Fibroblast of the aortic adventitia (primary cell): ENCODE results near the gene PRKCD. TPM values are rescaled to one million over a fixed set of nuclear protein-coding genes. Genes with fewer than 3 reads are reported as not detected.

ENCODE experiments used
- DNase-seq: peaks from one replicate; pipeline ENCODE4 v3.0.0-alpha.2; 2010; ENCODE audit warnings: low read depth
- H3K4me3 ChIP-seq: 2 replicates; pipeline ENCODE4 v1.5.1; 2011; ENCODE audit warnings: low read depth, mild to moderate bottlenecking, control low read depth, low read length, moderate library complexity
- total RNA-seq: library from RNA; depleted of rRNA; stranded (reverse); fragments of >200 nt; gene quantifications from 2 replicates; pipeline ENCODE4 v1.2.3, GENCODE V29; 2012; ENCODE audit warnings: low replicate concordance
- TF ChIP-seq, protein P1 (sequence below): IDR thresholded peaks from 2 replicates; pipeline ENCODE4 v1.5.1; 2011; ENCODE audit warnings: mild to moderate bottlenecking, low read length, control low read depth, inconsistent platforms; ENCODE audit not compliant: insufficient read depth

PRKCD gene
- total RNA-seq, 1 donor = 2.9 TPM

DNA sequence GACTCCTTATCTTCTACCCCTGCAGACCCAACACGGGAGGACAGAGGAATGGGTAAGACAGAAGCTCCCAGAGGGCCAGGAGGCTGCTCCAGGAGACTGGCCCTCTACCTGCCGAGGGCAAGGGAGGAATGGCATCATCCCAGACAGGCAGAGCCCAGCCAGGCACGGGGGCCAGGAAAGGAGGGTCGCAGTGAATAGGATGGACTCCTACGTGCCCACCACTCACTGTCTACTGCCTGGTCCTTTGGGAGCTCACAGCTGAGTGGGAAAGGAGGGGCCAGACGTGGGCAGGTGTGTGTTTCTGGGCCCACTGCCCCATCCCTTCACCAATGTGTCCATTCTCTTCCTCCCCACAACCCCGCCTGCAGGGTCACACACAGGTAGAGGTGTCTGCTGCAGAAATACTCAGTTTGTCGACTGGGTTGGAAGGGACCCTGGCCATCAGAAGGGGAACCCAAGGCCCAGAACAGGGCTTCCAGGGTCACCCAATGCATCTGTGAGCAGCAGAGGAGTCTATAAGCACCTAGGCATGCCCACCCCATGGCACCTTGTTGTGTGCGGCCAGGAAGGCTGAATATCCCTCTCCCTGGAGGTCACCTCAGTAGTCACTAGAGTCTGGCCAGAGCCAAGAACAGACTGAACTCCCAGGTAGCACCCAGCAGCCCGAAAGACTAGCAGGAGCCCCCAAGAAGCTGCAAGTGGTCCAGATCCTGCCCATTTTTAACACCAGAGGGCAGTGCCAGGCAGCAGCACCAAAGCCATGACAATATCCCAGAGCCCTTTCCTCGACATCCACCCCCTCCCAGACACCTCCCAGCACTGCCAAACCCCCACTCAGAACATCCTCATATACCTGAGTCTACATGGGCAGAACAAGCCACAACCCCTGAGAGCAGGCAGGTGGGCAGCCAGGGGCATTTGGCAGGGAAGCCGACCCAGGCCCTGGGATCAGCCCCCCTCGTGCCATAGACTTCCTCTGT, 70.8 kb downstream of the PRKCD start:
- no peak overlapping the region for H3K4me3 ChIP-seq
- no peak for DNase-seq
- TF ChIP-seq, protein P1, sequence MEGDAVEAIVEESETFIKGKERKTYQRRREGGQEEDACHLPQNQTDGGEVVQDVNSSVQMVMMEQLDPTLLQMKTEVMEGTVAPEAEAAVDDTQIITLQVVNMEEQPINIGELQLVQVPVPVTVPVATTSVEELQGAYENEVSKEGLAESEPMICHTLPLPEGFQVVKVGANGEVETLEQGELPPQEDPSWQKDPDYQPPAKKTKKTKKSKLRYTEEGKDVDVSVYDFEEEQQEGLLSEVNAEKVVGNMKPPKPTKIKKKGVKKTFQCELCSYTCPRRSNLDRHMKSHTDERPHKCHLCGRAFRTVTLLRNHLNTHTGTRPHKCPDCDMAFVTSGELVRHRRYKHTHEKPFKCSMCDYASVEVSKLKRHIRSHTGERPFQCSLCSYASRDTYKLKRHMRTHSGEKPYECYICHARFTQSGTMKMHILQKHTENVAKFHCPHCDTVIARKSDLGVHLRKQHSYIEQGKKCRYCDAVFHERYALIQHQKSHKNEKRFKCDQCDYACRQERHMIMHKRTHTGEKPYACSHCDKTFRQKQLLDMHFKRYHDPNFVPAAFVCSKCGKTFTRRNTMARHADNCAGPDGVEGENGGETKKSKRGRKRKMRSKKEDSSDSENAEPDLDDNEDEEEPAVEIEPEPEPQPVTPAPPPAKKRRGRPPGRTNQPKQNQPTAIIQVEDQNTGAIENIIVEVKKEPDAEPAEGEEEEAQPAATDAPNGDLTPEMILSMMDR = peak; percentile 5

DNA sequence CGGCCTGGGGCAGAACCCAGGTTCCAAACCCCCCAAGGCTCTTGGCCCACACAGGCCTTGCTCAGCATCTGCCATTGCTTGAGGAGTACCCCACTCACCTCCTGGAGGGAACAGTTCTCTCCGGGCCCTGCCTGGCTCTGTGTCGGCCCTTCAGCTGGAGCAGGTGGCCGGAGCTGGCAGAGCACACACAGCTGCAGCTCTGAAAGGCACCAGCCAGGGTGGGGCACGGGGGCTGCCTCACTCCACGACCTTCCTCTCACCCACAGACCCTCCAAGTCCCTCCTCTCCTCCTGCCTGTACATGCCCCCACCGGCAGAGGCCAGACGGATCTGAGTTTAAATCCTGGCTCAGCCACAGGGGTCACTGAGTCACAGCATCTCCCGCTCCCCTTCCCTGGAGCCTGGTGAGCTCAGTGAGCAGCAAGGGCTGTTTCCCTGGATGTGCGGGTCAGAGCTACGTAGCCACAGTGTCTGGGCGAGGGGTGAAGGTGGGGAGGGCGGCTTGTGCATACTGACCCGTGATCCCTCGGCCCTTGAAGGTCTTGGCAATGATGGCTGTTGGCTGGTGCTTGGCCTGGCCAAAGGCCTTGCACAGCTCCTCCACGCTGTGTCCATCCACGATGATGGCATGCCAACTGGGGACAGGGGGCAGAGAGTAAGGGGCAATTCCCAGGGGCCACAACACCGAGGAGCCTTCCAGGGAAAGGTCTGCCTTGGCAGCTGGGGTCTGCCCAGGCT, 71.8 kb downstream of the PRKCD start:
- no peak overlapping the region for H3K4me3 ChIP-seq
- DNase-seq = no peak
- TF ChIP-seq, protein P1 = no peak

DNA sequence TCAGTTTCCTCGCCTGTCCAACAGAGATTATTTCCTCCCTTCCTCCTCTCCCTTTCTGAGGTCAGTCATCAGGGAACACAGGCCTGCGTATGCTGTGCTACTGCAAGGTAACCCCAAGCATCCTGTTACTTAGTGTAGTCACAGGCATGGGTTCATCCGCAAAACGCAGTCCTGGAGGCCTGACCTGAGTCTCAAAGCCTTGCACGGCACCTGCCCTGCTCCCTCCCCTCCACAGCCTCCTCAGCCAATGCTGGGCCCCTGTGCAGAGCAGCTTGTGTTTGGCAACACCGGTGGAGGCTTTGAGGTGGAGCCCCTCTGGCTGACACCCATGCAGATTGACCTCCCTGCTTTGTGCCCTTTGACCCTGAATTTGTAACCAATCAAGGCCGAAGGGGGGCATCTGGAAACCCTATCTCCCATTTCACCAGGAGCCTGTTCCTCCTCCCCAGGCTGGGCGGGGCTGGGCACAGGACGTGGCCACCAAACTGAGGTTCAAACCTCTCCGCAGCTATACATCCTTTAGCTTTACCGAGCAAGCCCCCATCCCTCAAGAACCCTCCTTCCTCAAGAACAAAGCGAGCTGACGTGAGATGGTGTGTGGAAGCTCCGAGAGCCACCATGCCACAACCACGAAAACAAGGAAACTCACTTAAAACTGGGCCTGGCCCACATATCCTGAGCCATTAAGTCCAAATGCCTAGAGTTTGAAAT, 73.3 kb downstream of the PRKCD start:
- DNase-seq = no peak
- no peak overlapping the region for H3K4me3 ChIP-seq
- TF ChIP-seq, protein P1 = no peak

DNA sequence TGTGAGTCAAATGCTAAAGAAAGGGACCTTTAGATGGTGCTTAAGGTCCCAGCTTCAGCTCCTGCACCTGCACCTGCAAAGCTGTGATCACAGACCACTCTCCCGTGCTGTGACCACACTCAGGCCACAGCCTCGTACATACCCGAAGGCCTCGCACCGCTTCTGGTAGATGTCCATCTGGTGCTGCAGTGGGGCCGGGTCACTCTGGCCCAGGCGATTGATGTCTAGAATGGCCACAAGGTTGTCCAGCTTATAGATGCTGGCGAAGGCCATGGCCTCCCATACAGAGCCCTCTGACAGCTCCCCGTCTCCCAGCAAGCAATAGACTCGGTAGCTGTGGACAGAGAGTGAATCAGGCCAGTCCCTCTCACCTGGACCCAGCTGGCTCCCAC, 73.8 kb downstream of the PRKCD start:
- TF ChIP-seq, protein P1 = no peak
- no peak for DNase-seq
- no peak overlapping the region for H3K4me3 ChIP-seq

DNA sequence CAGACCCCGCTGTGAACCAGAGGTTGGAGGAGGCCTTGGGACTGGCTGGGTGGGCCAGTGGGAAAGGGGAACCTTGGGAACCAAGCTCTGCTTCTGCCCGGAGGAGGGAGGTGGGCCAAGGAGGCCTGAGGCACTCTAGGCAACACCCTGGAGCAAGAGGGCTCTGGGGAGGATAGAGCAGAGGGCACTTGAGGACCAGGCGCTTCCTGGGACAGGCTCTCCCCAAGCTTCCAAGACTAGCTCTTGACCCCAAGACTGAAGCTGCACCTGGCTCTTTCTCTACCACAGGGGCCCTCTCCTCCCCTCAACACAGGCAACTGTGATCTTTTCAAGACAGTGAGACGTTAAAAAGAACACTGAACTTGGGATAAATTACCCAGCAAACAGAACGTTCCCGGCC, 74.5 kb downstream of the PRKCD start:
- no peak for DNase-seq
- TF ChIP-seq, protein P1 = no peak
- H3K4me3 ChIP-seq = no peak overlapping the region

DNA sequence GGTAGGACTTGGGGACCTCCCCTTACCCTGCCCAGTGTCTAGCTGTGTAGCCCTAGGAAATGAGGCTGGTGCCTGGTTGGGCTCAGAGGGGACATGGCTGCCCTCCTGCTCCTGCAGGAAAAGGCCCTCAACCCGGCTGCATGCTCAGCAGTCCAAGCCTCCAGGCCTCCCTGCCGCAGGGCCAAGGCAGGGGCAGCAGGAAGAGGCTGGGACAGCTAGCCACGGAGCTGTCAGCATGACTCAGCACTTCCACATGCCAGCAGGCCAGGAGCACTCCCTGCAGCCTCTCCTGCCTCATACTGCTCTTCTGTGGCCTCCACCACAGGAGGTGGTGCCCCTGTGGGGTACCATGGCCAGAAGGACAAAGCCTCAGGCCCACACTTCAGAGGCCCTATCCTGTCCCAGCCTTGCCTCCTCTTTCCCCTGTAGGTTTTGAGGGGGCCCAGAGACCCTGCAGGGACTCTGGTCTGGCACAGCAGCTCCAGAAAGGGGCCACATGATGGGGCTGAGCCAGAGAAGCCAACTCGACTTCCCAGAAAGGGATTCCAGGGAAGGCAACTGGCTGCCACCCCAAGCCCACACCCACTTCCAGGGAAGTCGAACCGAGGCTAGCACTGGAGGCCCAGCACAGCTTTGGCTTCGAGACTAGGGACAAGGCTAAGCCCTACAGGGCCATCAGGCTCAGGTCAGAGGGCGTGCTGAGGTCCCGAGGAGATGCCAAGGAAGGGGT, 75.3 kb downstream of the PRKCD start:
- peak; percentile 89 for DNase-seq
- no peak overlapping the region for H3K4me3 ChIP-seq
- TF ChIP-seq, protein P1 = no peak
